K562 (cell line): ENCODE results near the gene ZNF106. TPM values are rescaled to one million over a fixed set of nuclear protein-coding genes. Genes with fewer than 3 reads are reported as not detected.

Source experiments
- ATAC-seq: fragments of 200-7000 bp; cut with Tn5 transposase; 3 replicates; pipeline ENCODE4 v1.9.1; 2020; ENCODE audit warnings: moderate library complexity
- BruUV-seq: library from RNA; stranded (reverse); fragments of 400-500 nt; replicated peaks from 2 replicates; lab custom pipeline; 2021; lab: Mats Ljungman, UMichigan
- CTCF ChIA-PET: fragments of 300-600 bp; formaldehyde crosslinking; extraction: SDS; loops from one replicate; lab custom pipeline; 2021; ENCODE audit warnings: low intra/inter-chr PET ratio; lab: Yijun Ruan, JAX
- POLR2A ChIA-PET: fragments of 300-600, 350-650 bp; sonication (Branson Sonifier 250); formaldehyde crosslinking; extraction: SDS; loops from one replicate; lab custom pipeline; 2021; ENCODE audit warnings: antibody characterized with exemption, inconsistent platforms; lab: Yijun Ruan, JAX
- DNase-seq, 4 experiments: peaks; one replicate each; pipeline versions ENCODE4 v3.0.0 to v3.0.0-alpha.2; 2011 to 2018; ENCODE audit warnings: low spot score in 3 of 4, mixed read lengths in 3 of 4; ENCODE audit errors: extremely low read depth in 1 of 4
- FAIRE-seq: peaks from 2 replicates; lab custom pipeline; 2011; peaks lifted over from hg19 to GRCh38; lab: Jason Lieb, UNC
- H2AFZ ChIP-seq: 2 replicates; pipeline ENCODE4 v1.6.0; 2011; ENCODE audit warnings: low read depth, low read length, control low read depth, inconsistent platforms
- H3K27ac ChIP-seq: fragments of 200-600 bp; 3 replicates; pipeline ENCODE4 v1.8.0; 2011; ENCODE audit warnings: low read depth, mild to moderate bottlenecking, control low read depth, inconsistent platforms, low read length, moderate library complexity, mixed read lengths; ENCODE audit errors: extremely low read depth
- H3K27me3 ChIP-seq, 2 experiments: fragments of 300-600 bp in 1 of 2; 2 replicates in 1 of 2; 3 replicates in 1 of 2; pipeline versions ENCODE4 v1.6.0 to v1.8.0; 2011; ENCODE audit warnings: inconsistent platforms in 2 of 2, low read length in 2 of 2, mild to moderate bottlenecking in 1 of 2, mixed read lengths in 1 of 2, moderate library complexity in 1 of 2; ENCODE audit not compliant: control insufficient read depth in 2 of 2, insufficient read depth in 2 of 2
- H3K36me3 ChIP-seq: fragments of 300-600 bp; 3 replicates; pipeline ENCODE4 v1.8.0; 2011; ENCODE audit warnings: mild to moderate bottlenecking, low read length, inconsistent platforms; ENCODE audit not compliant: control insufficient read depth, insufficient read depth
- H3K4me1 ChIP-seq, 2 experiments: fragments of 200-600 bp in 1 of 2; replicated peaks in 1 of 2; 2 replicates in 1 of 2; 3 replicates in 1 of 2; pipeline versions ENCODE4 v1.5.1 to v1.8.0; 2011; ENCODE audit warnings: inconsistent platforms in 2 of 2, low read length in 2 of 2, mild to moderate bottlenecking in 1 of 2, mixed read lengths in 1 of 2, moderate library complexity in 1 of 2; ENCODE audit not compliant: control insufficient read depth in 2 of 2, insufficient read depth in 2 of 2
- H3K4me2 ChIP-seq: 2 replicates; pipeline ENCODE4 v1.6.1; 2011; ENCODE audit warnings: low read length, control low read depth, inconsistent platforms, mixed read lengths; ENCODE audit not compliant: insufficient read depth
- H3K4me3 ChIP-seq: fragments of 200-600 bp; sonication (generic), shearing (Covaris generic); 2 replicates; pipeline ENCODE4 v1.5.1; 2016; ENCODE audit warnings: control low read depth, inconsistent platforms
- H3K79me2 ChIP-seq: fragments of 200-600 bp; 3 replicates; pipeline ENCODE4 v1.8.0; 2011; ENCODE audit warnings: low read length, inconsistent platforms; ENCODE audit not compliant: control insufficient read depth, insufficient read depth
- H3K9ac ChIP-seq, 2 experiments: 2 replicates each; pipeline versions ENCODE4 v1.6.0 to v1.6.1; 2011; ENCODE audit warnings: low read depth in 2 of 2, low read length in 2 of 2, control low read depth in 1 of 2, inconsistent platforms in 1 of 2, mild to moderate bottlenecking in 1 of 2, mixed read lengths in 1 of 2; ENCODE audit not compliant: insufficient read depth in 1 of 2
- H3K9me1 ChIP-seq: one replicate; pipeline ENCODE4 v1.6.0; 2011; ENCODE audit warnings: inconsistent platforms, mild to moderate bottlenecking, low read length, moderate library complexity; ENCODE audit not compliant: control insufficient read depth, insufficient read depth
- H3K9me3 ChIP-seq: replicated peaks from 2 replicates; pipeline ENCODE4 v1.5.1; 2011; ENCODE audit warnings: low read depth, low read length, inconsistent platforms; ENCODE audit not compliant: control insufficient read depth, insufficient read depth
- H4K20me1 ChIP-seq: replicated peaks from 2 replicates; pipeline ENCODE4 v1.6.1; 2011; ENCODE audit warnings: low read length, inconsistent platforms, mixed read lengths; ENCODE audit not compliant: control insufficient read depth, insufficient read depth
- ADNP ChIP-seq: fragments of 200-800 bp; sonication (Bioruptor generic); IDR thresholded peaks from 2 replicates; pipeline ENCODE4 v1.6.1; 2016; ENCODE audit warnings: missing genetic modification characterization, missing compliant biosample characterization
- ATF3 ChIP-seq, 2 experiments: fragments of 450-650 bp in 1 of 2; sonication (generic) in 1 of 2; formaldehyde crosslinking in 1 of 2; IDR thresholded peaks in 1 of 2; conservative IDR thresholded peaks in 1 of 2; 2 replicates each; pipeline versions ENCODE4 v1.6.1 to v1.8.1; 2016 to 2023; ENCODE audit warnings: mild to moderate bottlenecking in 2 of 2, moderate library complexity in 2 of 2, inconsistent platforms in 1 of 2, missing genetic modification reagents in 1 of 2
- ATF7 ChIP-seq: fragments of 450-650 bp; IDR thresholded peaks from 2 replicates; pipeline ENCODE4 v1.7.1; 2014; ENCODE audit warnings: mild to moderate bottlenecking, moderate library complexity
- CBX1 ChIP-seq: sonication (generic); IDR thresholded peaks from 2 replicates; pipeline ENCODE4 v1.6.1; 2016; ENCODE audit warnings: antibody characterized with exemption, low read depth, mild to moderate bottlenecking
- CTCF ChIP-seq, 3 experiments: IDR thresholded peaks in 2 of 3; conservative IDR thresholded peaks in 1 of 3; 2 replicates each; pipeline ENCODE4 v1.5.1; 2011 to 2012; ENCODE audit warnings: low read length in 3 of 3, mild to moderate bottlenecking in 3 of 3, control low read depth in 2 of 3, improper control_type of control experiment in 1 of 3, inconsistent platforms in 1 of 3, low read depth in 1 of 3, mixed read lengths in 1 of 3, moderate library complexity in 1 of 3; ENCODE audit not compliant: insufficient read depth in 2 of 3
- CXXC5 ChIP-seq: fragments of 250-450 bp; sonication (Bioruptor Pico); IDR thresholded peaks from 2 replicates; pipeline ENCODE4 v1.8.0; 2022; ENCODE audit warnings: inconsistent platforms, mild to moderate bottlenecking, moderate library complexity
- ESRRA ChIP-seq: fragments of 450-650 bp; IDR thresholded peaks from 2 replicates; pipeline ENCODE4 v1.6.1; 2014; ENCODE audit warnings: low read depth, mild to moderate bottlenecking, moderate library complexity, borderline replicate concordance
- GTF2A2 ChIP-seq: IDR thresholded peaks from 2 replicates; pipeline ENCODE4 v1.6.1; 2016; ENCODE audit warnings: mild to moderate bottlenecking, missing genetic modification characterization, missing compliant biosample characterization
- NFE2L1 ChIP-seq: fragments of 450-650 bp; IDR thresholded peaks from 2 replicates; pipeline ENCODE4 v1.6.1; 2016; ENCODE audit warnings: missing genetic modification characterization, low read depth, mild to moderate bottlenecking, missing compliant biosample characterization, moderate library complexity, borderline replicate concordance
- PKNOX1 ChIP-seq: fragments of 450-650 bp; IDR thresholded peaks from 2 replicates; pipeline ENCODE4 v1.6.1; 2016
- SAP30 ChIP-seq: fragments of 200-600 bp; sonication (generic); IDR thresholded peaks from 2 replicates; pipeline ENCODE4 v1.6.1; 2012; ENCODE audit warnings: borderline replicate concordance, low read depth, mild to moderate bottlenecking, moderate library complexity, low read length, control low read depth, inconsistent platforms; ENCODE audit not compliant: insufficient read depth, poor library complexity, severe bottlenecking
- SMAD3 ChIP-seq: fragments of 450-650 bp; formaldehyde crosslinking; conservative IDR thresholded peaks from 2 replicates; pipeline ENCODE4 v1.4.0; 2020; ENCODE audit warnings: mild to moderate bottlenecking
- SNAPC5 ChIP-seq: fragments of 250-450 bp; sonication (Bioruptor Pico); IDR thresholded peaks from 2 replicates; pipeline ENCODE4 v1.8.0; 2021; ENCODE audit warnings: moderate library complexity, mild to moderate bottlenecking, inconsistent platforms
- SP1 ChIP-seq: sonication (generic); formaldehyde crosslinking; IDR thresholded peaks from 2 replicates; pipeline ENCODE4 v1.8.1; 2022; ENCODE audit warnings: mild to moderate bottlenecking, missing genetic modification reagents
- ZNF511 ChIP-seq: sonication (generic); formaldehyde crosslinking; IDR thresholded peaks from 2 replicates; pipeline ENCODE4 v1.8.0; 2022; ENCODE audit warnings: mild to moderate bottlenecking, missing genetic modification reagents
- WGBS: fragments of 100-300 bp; shearing (Covaris generic); methylation state at CpG from one replicate; pipeline ENCODE4 v1.1.6; 2016; ENCODE audit warnings: low coverage, mixed read lengths; ENCODE audit not compliant: insufficient coverage; ENCODE audit errors: missing lambda C conversion rate; 5-methylcytosine and 5-hydroxymethylcytosine counted together
- in situ Hi-C: fragments of 300-500 bp; cut with MboI; formaldehyde crosslinking; loops from 4 replicates; pipeline ENCODE4 v1.15.0; 2018; ENCODE audit warnings: inconsistent platforms, mixed read lengths
- intact Hi-C: fragments of 100-400 bp; cut with micrococcal nuclease; formaldehyde crosslinking; loops from 2 replicates; pipeline ENCODE4 v1.14.2; 2022
- polyA plus RNA-seq, 8 experiments: library from polyadenylated mRNA; depleted of rRNA in 4 of 8; stranded (reverse) in 5 of 8; unstranded in 3 of 8; fragments of >200 nt; fragmentation: Nextera tagmentation in 2 of 8; fragmentation: Illumina TruSeq in 1 of 8; extraction: Ambion mirVana in 2 of 8; extraction: Trizol in 1 of 8; gene quantifications; 2 replicates each; pipeline versions ENCODE4 v1.2.1 to v1.2.3, GENCODE V29; 2011 to 2014; ENCODE audit warnings: inconsistent platforms in 1 of 8, missing spikeins in 1 of 8
- total RNA-seq, 7 experiments: library from RNA; depleted of rRNA in 6 of 7; stranded (reverse); fragments of >200 nt in 6 of 7; fragmentation: Illumina TruSeq in 2 of 7; extraction: Trizol in 2 of 7; gene quantifications; 2 replicates each; pipeline versions ENCODE4 v1.2.1 to v1.2.3, GENCODE V29; 2011 to 2021; ENCODE audit warnings: low replicate concordance in 1 of 7

Gene ZNF106
- total and polyA plus RNA-seq, 9 of the 15 experiments (the other 6 are each of a cell fraction or from before 2014, with no cell fraction given), result 14.4 to 55.3 (median 33.7) TPM

GRCh38 chr15:42508263-42508690 lies 17.3 kb upstream of the ZNF106 start:
- ChIA-PET POLR2A (interaction anchor here (0.7 to 1.3 kb wide), 2 partner anchors 9 to 68 kb away, joined by 3 read pairs; no protein-coding TSS in a partner anchor), CTCF (no interaction called here)
- Histone ChIP-seq H3K4me2 (peak overlapping the region; percentile 52), H4K20me1 (no peaks in the 10 kb centered on the region), H3K9ac (no peak overlapping the region), H3K27me3 (no peaks in the 10 kb centered on the region), H3K9me1 (no peaks in the 10 kb centered on the region), H3K4me1 (peaks cover 5 to 28% of the 10 kb centered on the region in 2 experiments), H3K79me2 (peaks cover 72% of the 10 kb centered on the region), H2AFZ (peak overlapping the region; percentile 60), H3K36me3 (peaks cover 32% of the 10 kb centered on the region), H3K27ac (peak overlapping the region; percentile 50; the same call in 1 of the 3 replicates), H3K9me3 (no peaks in the 10 kb centered on the region), H3K4me3 (no peak overlapping the region)
- DNase-seq (peak in 2 of 4 experiments; percentile 22 to 45), ATAC-seq (peak; percentile 86), FAIRE-seq (peak; percentile 74)
- in situ Hi-C loops, result no loop called here
- no TSS peak for BruUV-seq
- 15% methylated on average over 9 of the region's 9 CpGs for WGBS
- intact Hi-C loops, result loop anchor here (10.0 kb wide), 1 partner anchor 77 kb away; no protein-coding TSS in a partner anchor
- TF ChIP-seq CBX1 (no peak), ATF7 (peak; percentile 60; the same call in 1 of the 2 replicates), ADNP (tag) (no peak), NFE2L1 (tag) (no peak), SAP30 (no peak), GTF2A2 (no peak), SMAD3 (CRISPR knock-in tag) (no peak), CTCF (IDR thresholded peaks at IDR 0.05 in 2 of 3, conservative IDR thresholded peaks at IDR 0.05 in 1 of 3; ENCODE audit: insufficient read depth in 2 of 3, low read depth in 1 of 3, low read length in 3 of 3) (peak in 2 of 3 experiments; percentile 13 to 34; a peak in 3 of 6 replicates), ESRRA (peak; percentile 56; the same call in 1 of the 2 replicates), ZNF511 (no peak), ATF3 (IDR thresholded peaks at IDR 0.05) (peak; percentile 59; the same call in 1 of the 2 replicates), ATF3 (CRISPR knock-in tag; conservative IDR thresholded peaks at IDR 0.05) (no peak), SP1 (CRISPR knock-in tag) (no peak), SNAPC5 (CRISPR knock-in tag) (no peak), CXXC5 (CRISPR knock-in tag) (no peak), PKNOX1 (peak; percentile 71)
